NCI-H2107 treated with DMSO at 0.1 percent for 48 hours (cell line): Measurements from ENCODE around the gene MST1.
"Not testable (repeated sequence)": the region's sequence is repeated elsewhere in the genome, so short reads cannot be mapped to it uniquely, and the experiment has no call there.

ENCODE experiments used
- DNase-seq: peaks from one replicate; lab custom pipeline; 2025; ENCODE audit not compliant: unreplicated experiment; lab: John Stamatoyannopoulos, UW

The MST1 gene

DNA sequence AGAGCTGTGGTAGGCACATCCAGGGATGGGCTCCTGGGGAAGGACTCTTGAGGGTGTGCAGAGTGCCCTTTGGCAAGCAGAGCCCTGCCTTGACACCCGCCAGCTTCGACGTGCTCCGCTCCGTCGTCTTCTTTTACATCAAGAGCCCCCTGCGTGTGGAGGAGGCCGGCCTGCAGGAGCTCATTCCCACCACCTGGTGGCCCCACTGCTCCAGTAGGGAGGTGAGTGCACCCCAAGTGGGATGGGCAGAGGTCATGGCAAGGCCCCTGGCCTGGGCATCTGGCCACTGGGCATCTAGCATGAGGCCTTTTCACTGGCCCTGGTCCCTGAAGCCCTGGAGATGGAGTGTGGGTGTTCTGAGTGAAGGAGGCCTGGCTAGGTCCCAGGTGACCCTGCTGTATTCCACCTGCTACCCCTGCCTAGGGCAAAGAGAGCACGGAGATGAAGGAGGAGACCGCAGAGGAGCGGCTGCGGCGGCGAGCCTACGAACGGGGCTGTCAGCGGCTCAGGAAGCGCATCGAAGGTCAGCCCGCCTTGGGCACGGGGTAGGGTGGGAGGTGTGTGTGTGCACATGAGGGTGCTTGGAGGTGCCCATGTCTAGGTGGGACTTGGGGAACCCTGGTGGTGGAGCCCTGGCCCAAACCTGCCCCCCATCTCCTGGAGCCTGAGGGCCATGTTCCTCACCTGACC lies 12.3 kb upstream of the MST1 start:
- no peak for DNase-seq

DNA sequence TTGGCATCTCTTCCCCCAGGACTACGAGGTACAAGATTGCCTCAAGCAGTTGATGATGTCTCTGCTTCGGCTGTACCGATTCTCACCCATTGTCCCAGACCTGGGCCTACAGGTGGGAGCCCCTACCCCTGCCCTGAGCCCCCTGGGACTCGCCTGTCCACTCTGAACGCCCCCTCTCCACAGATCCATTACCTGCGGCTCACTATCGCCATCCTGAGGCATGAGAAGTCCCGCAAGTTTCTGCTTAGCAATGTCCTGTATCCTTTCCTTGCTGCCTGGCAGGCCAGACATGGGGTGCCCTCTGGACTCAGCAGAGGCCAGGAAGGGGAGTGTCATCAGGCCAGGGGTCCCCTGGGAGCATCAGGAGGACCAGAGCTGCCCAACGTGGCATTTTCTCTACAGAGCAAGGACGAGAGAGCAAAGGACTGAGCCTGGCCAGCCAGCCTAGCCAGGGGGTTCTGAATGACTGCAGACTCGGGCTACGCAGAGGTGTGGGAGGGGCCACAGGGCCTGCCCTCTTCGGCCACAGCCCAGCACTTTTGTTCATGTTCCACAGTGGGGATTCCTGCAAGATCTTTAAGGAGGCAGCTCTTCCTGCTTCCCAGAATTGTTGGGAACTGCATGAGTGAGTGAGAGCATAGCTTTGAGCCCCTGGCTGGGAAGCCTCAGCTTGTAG lies 11.3 kb upstream of the MST1 start:
- no peak for DNase-seq

DNA sequence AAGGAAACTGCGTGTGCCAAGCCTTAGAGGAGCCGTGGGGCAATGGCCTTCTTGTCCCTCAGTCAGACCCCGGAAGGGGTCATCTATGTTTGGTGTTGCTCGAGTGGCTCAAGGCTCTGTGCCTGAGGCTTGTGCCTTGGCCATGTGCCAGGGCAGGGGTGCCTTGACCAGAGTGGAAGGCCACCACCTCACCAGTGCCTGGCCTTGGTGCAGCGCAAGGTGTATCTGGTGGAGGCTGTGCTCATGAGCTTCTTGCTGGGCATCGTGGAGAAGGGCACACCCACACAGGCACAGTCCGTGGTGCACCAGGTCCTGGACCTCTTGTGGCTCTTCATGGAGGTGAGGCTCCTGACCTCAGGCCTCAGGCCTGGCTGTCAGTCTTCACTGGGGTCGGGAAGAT lies 10.7 kb upstream of the MST1 start:
- no peak for DNase-seq

DNA sequence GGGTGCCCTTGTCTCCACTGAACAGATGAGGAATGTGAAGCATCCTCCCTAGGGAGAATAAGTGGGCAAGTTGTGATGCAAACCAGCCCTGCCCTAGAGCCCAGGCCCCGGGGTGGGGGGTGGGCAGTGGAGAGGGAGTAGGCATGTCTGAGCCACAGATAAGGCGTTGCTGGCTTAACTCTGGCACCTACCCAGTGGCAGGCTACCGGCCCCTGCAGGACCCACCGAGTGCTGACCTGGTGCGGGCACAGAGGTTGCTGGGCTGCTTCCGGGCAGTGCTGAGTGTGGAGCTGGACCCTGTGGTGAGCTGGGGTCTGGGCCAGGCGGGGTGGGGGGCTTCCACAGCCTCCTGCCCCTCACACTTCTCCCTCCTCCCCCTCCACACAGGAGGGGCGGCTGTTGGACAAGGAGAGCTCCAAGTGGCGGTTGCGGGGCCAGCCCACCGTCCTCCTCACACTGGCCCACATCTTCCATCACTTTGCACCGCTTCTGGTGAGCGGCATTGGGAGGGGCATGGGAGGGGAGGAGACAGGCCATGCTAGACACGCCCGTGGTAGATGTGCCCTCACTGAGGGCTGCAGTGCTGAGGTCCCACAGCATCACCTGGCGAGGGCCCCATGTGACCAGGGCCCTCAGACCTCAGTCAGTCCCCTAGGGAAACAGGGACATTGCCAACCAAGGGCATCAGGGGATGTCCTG lies 10.2 kb upstream of the MST1 start:
- no peak for DNase-seq

DNA sequence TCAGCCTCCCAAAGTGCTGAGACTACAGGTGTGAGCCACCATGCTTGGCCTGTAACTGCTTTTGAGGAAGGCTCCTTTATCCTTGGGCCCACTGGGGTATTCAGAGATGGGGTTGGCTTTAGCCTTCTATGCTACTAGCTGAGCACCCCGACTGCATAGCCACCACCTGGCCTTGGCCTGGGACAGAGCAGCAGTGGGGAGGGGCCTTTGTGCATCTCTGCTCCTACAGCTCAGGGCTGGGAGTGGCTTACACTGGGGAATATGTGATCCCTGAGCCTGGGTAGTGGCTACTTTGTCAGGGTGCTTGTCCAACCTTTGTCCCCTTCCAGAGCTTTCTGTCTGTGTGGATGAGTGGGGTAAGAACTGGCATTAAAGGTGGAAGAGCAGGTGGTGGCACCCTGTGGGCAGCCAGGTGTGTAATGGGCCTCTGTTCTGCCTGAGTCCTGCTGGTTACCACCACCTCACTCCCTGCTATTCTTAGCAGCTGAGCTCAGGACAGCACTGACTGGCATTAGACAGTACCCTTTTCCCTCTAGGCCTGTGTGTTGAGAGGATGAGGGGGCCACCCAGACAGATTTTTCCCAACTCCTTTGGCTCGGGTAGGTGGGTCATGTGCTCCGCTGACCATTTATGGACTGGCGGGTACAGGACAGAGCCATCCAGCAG lies 6.2 kb upstream of the MST1 start:
- not testable (repeated sequence) for DNase-seq

DNA sequence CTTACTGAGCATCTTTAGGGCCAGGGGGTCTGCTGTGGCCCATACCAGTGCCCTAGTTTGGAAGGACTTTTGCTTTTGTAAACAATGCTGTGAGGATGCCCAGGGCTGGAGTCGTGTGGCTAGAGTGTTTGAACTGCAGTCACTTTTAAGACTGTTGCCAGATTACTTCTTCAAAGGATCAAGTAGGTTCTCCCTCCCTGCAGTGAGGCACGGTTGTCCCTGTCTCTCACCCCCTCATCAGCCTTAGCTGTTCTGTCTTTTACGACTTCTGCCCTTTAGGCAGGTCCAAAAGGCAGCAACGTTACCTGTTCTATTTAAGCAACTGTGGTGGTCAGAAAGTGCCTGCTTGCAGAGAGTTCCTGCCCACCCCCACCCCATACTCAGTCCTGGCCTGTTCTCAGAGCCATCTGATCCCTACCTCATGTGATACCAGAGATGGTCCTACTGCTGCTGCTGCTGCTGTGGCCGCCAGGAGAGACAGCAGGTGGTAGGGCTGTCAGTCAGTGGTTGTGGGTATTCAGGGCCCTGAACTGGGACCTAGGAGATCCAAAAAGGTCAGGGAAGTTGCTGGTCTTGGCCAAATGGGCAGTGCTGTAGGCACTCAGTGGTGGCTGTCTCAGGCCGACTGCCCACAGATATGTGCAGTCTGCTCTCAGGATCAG lies 5.3 kb upstream of the MST1 start:
- not testable (repeated sequence) for DNase-seq

DNA sequence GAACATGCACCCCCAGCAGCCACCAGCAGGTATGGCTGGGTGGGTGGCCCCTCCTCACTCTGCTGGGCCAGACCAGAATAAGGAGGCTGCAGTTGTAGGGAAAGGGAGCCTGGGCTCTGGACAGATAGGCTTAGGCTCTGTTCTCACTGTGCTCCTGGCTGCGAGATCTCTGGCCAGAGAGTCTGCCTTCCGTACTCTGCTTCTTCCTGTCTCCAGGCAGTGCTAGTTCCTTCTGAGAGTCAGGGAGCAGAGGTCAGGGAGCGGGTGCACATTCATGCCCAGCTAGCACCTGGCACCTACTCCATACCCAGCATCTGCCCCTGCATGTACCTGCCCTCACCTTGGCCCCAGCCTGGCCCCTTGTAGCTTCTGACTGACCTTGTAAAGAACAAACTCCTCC lies 2.2 kb upstream of the MST1 start:
- not testable (repeated sequence) for DNase-seq

DNA sequence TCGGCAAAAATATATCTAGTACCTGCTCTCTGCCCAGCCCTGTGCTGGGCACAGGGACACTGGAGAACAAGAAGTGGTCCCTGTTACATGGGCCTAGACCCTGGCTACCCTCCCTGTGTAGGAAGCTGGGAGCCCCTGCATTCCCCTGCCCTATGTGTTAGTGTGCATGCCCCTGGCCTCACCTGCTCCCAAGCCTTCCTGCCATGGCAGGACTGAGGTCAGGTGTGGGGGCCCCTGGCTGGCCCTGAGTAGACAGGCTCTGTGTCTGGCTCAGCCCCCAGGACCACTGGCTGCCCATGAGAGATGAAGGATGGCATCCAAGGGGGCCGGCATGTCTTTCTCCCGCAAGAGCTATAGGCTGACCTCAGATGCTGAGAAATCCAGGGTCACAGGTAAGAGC lies 1.6 kb upstream of the MST1 start:
- not testable (repeated sequence) for DNase-seq

DNA sequence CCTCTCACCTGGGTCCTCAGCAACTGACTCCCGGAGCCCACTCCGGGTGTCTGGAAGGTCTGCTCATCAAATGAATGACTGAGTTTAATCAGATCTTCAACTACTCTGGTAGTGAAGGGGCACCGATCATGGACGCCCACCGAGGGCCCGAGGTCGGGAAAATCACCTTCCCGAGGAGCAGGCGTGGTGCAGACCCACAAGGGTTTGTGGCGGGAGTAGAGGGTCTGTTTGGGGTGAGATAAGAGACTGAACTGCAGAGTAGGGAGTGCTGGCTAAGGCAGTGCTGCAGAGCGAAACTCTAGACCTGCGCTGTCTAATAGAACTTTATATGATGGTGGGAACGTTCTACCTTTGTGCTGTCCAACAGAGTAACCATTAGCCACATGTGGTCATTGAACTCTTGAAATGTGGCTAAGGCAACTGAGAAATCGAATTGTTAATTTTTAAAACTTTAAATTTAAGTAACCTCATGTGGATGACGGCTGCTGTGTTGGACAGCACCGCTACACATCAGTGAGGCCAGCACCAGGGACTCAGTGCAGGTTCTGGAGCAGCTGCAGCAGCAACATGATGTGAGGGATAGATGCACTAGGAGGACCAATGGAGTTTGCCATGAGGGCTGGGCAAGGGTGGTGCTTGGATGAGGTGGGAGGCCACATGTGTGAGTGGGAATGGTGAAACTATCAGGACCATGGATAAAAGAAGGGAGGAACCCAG lies 792 bp upstream of the MST1 start:
- not testable (repeated sequence) for DNase-seq

DNA sequence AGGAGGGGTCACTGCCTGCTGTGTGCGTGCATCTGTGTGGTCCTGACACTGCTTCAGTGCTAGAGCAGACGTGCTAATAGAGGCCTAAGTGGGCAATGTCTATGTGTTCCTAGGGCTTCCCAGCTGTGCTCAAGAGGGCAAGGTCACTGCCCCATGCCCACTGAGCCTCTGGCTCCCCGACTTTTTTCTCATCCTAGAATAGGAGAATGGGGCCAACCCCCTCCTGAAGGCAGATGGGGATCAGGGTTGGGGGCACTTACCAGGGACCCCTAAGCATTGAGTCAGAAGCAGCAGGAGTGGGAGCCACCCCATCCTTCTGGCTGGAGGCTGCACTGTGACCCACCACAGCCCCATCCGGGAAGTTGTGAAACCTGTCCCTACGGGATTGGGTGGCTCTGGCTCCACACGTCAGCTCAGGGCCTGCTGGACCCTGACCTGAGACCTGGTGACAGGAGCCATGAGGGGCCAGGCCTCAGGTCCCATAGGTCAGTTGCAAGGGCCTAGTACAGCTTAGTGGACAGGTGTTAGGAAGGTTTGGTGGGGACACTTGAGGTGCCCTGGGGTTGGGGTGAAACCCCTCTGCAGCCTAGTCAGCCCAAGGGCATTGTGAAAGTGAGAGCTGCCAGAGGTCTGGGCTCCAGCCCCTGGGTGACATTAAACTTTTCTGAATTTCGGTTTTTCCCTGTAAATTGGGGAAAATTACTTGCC lies 782 bp downstream of the MST1 start:
- DNase-seq, result not testable (repeated sequence)

DNA sequence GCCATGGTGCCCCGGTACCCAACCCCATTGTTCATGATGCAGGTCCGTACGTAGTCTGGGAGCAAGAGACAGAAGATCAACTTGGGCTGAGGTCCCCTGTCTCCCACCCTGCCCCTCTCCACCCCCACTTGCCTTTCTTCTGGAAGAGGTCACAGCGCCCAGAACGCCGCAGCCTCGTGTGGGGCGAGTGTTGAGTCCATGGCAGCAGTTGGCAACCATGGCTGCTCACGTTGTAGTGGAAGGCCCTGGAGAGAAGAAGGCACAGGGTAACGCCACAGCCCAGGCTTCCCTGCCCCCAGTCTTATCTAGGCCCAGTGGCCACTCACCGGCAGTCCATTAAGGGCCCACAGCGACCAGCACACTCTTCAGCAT lies 1.9 kb downstream of the MST1 start:
- not testable (repeated sequence) for DNase-seq

DNA sequence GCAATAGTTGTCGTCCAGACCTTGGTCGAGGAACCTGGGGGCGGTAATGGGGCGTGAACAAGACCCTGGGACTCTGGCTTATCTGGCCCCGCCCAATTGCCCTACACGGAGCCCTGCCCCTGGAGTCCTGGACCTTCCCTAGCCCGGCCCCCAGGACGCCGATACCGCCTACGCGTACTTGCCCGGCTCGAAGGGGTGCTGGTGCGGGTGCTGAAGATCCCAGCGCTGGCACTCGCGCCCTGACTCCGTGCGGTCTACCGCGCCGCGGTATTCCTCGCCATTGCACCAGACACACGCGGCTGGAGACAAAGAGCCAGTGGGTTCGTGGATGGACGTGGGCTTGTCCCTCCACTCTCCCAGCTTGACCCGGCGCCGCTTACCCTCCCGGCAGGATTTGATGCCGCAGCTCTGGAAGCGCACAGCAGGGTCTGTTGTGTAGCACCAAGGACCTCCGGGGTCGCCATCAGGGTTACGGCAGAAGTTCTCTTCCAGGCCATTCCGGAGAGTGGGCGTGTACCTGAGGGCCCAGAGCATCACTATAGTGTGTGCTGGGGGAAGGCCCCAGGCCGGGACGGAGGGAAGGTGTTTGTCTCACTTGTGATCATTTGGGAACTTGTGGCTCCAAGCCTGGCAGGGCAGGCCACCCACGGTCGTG lies 2.4 kb downstream of the MST1 start:
- DNase-seq, result not testable (repeated sequence)

DNA sequence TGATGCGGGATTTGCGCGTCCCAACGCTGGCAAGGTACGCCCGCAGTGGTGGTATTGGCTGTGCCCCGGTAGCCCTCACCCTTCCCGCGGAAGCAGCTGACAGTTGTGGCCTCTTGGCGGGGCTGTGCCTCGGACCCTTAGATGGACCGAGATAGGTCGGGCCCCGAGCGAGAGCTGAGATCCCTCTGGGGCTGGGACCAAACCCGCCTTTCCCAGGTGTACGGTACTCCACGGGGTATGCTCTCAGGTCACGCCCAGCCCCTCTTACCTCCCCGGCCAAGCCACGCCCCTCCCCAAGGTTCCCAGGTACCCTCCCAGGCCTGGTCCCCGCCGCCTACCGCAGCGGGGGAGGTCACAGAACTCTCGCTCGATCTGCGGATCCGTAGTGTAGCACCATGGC lies 2.9 kb downstream of the MST1 start:
- DNase-seq, result not testable (repeated sequence)

DNA sequence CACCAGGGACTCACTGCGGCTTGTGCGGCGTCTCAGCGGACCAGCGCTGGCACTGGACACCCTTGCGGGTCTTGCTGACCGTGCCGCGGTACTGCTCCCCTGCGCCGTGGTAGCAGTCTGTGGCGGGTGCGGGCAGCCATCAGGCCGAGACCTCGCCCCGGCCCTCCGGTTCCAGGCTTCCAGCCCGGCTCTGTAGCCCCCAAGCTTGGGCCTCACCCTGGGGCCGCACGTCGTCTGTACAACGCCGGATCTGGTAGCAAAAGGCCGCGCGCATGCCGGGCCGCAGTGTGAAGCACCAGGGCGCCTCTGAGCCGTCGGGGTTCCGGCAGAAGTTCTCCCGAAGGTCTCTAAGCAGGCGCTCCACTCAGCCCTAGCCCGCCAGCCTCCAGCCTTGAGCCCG lies 3.4 kb downstream of the MST1 start:
- DNase-seq, result not testable (repeated sequence)

DNA sequence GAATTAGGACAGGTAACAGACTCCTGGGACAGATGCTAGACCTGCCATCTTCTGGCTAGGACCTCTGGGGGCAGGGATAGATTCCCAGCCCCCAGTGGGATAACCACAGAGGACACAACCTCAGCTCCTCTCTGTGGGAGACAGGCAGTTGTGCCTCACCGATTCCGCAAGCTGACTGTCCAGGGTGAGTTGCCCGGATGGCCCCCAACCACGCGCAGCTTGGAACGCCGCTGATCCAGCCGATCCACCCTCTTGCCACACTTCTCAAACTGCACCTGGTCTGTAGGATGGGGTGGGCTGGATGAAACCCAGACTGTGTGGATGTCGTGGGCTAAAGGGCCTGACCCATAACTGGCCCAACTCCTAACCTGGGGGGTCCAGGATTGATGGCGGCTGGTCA lies 4.2 kb downstream of the MST1 start:
- not testable (repeated sequence) for DNase-seq

DNA sequence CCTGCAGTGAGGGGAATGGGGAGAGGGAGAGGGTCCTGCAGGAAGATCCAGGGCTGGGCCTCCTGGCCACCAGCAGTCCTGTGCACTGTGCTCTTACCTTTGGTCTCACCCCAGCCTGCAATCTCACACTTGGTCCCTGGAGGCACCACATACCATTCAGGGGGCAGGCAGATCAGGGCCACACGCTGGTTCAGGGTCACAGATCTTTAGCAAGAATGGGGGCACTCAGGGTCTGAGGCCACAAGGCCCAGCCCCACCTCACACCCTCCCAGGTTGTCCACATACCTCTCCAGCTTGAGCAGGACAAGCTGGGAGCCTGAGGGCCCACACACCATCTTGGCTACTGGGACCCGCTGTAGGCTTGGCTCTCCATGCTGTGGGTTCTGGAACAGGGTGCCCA lies 4.8 kb downstream of the MST1 start:
- DNase-seq, result not testable (repeated sequence)

DNA sequence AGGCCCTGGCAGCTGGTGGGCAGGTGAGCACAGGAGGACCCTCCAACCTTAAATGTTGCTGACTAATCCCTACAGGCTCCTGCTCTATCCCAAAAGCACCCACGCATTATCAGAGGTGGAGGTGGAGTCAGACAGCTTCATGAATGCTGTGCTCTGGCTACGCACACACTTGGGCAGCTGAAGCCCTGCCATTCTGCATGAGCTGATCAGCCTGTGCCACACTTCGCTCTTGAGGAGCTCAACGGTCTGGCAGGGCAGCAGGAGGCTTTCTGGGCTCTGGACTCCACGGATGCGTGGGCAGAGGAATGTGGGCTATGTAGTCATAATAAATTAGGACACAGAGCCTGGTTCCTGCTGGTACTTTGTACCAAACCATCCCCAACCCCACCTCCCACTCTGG lies 6.1 kb downstream of the MST1 start:
- DNase-seq, result no peak

DNA sequence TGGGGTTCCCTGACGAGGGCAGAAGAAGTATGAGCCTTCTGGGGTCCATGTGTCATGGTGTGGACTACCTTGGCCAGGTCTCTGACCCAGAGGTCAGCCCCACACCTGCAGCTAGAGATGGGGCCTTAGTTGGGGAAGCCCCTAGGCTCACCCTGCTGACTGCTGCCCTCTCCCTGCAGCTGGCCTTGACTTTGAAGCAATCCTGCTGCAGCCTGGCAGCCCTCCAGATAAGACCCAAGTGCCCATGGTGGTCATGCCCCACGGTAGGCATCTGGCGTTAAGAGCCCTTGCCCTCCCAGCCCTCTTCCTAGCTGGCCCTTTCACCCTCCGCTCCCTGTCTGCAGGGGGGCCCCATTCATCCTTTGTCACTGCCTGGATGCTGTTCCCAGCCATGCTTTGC lies 7.7 kb downstream of the MST1 start:
- no peak for DNase-seq

DNA sequence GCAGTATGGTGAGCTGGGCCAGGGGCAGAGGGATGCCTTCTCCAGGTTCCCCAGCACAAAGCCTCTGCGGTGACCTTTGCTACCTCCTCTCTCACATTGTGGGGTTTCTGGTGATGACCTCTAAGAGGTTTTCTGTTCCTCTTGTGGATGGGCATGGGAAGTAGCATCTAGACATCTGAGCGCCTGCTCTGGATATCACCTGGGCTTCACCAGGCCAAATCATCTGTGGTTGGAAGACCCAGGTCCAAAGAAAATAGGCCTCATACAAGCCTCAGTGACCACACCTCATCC lies 8.1 kb downstream of the MST1 start:
- DNase-seq, result no peak
